ENCODE data around the gene TSPAN16. TPM values are rescaled to one million over a fixed set of nuclear protein-coding genes. Genes with fewer than 3 reads are reported as not detected.
"Not testable (repeated sequence)": the region's sequence is repeated elsewhere in the genome, so short reads cannot be mapped to it uniquely, and the experiment has no call there.

TSPAN16 gene
- total RNA-seq, 1 donor from 2014 or later: not detected

DNA sequence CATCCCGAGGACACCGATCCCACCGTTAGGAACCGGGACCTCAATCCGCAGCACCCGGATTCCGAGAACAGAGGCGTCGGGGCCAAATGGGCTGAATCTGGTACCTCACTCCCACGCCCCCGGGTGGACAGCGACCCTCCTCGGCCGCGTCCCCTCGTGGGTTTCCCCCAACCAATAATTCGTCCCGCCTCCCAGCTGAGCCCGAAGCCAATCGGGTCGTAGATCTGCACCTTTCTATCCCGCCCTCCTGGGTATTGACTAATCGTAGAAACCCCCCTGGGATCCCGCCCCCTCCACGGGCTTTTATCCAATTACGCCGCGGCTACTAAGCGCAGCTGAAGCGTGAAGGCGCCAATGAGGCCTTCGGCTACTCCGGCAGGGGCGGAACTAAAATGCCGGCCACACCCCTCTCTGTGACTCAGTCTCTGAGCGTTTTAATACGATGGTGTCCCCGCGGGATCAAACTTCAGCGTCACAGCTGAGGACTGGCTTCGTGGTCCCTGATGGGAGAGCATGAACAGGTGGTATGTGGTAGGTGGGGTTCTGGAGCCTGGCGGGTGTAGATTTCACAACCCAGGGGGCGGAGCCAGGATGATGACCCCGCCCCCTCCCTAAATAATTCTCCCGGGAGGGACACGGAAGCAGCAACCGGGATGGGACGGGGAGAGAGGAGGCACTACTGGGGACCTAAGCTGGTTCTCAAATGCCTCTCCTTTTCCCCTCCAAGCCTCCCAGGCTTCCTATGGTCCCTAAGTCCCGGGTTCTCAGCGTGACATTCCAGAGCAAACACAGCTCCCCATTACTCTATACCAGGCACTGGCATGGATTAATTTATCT, 50.4 kb downstream of the TSPAN16 start, which contains the start of the genes CCDC159 and TMEM205:
TSS of gene CCDC159 (plus strand) at position 416 of the 837 bp plus-strand sequence. CDS start at position 504, 88 bp downstream.
TSS of gene TMEM205 (minus strand) at position 165 of the 837 bp plus-strand sequence. CDS start 649 bp downstream, outside the sequence.
- peak within 1 kb of the TSS; percentile 94 for H3K27ac Mint-ChIP-seq (ENCODE audit: unreplicated experiment)
- DNase-seq (ENCODE audit: extremely low spot score, unreplicated experiment): peak; percentile 99
- no peaks in the 10 kb centered on the region for H3K27me3 Mint-ChIP-seq (ENCODE audit: unreplicated experiment)
- peak within 1 kb of the TSS; percentile 91 for H3K4me3 Mint-ChIP-seq (ENCODE audit: unreplicated experiment)
- TF ChIP-seq, protein P1, sequence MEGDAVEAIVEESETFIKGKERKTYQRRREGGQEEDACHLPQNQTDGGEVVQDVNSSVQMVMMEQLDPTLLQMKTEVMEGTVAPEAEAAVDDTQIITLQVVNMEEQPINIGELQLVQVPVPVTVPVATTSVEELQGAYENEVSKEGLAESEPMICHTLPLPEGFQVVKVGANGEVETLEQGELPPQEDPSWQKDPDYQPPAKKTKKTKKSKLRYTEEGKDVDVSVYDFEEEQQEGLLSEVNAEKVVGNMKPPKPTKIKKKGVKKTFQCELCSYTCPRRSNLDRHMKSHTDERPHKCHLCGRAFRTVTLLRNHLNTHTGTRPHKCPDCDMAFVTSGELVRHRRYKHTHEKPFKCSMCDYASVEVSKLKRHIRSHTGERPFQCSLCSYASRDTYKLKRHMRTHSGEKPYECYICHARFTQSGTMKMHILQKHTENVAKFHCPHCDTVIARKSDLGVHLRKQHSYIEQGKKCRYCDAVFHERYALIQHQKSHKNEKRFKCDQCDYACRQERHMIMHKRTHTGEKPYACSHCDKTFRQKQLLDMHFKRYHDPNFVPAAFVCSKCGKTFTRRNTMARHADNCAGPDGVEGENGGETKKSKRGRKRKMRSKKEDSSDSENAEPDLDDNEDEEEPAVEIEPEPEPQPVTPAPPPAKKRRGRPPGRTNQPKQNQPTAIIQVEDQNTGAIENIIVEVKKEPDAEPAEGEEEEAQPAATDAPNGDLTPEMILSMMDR (IDR thresholded peaks at IDR 0.05): peak; percentile 19
- H3K4me1 Mint-ChIP-seq (ENCODE audit: unreplicated experiment): peaks cover 31% of the 10 kb centered on the region
- H3K36me3 Mint-ChIP-seq (ENCODE audit: unreplicated experiment): peaks cover 3% of the 10 kb centered on the region
- H3K9me3 Mint-ChIP-seq (ENCODE audit: unreplicated experiment): peaks cover 7% of the 10 kb centered on the region

DNA sequence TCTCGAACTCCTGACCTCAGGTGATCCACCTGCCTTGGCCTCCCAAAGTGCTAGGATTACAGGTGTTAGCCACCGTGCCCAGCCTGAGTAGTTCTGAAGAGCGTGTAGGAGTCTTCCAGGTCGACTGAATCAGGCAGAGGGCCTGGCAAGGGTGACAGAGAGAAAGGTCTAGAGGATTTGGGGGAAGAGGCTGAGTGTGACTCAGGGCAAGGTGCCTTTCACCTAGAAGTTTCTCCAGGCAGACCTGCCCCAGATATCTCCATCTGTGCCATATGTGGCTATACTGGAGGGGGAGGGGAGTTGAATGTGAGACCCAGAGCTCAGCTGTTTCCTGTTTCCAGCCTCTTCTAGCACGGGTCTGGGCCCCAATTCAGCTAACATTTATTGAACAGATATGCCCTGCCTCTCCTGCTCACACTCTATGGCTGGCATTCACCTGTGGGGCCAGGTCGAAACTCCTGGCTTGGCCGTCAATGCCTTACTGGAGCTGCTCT, 51.6 kb downstream of the TSPAN16 start:
- Mint-ChIP-seq H3K4me1 (ENCODE audit: unreplicated experiment) (peaks cover 31% of the 10 kb centered on the region), H3K27ac (ENCODE audit: unreplicated experiment) (no peak overlapping the region), H3K4me3 (ENCODE audit: unreplicated experiment) (no peak overlapping the region), H3K9me3 (ENCODE audit: unreplicated experiment) (peaks cover 7% of the 10 kb centered on the region), H3K36me3 (ENCODE audit: unreplicated experiment) (peaks cover 3% of the 10 kb centered on the region), H3K27me3 (ENCODE audit: unreplicated experiment) (no peaks in the 10 kb centered on the region)
- DNase-seq (ENCODE audit: extremely low spot score, unreplicated experiment): no peak
- TF ChIP-seq, protein P1 (IDR thresholded peaks at IDR 0.05): no peak

DNA sequence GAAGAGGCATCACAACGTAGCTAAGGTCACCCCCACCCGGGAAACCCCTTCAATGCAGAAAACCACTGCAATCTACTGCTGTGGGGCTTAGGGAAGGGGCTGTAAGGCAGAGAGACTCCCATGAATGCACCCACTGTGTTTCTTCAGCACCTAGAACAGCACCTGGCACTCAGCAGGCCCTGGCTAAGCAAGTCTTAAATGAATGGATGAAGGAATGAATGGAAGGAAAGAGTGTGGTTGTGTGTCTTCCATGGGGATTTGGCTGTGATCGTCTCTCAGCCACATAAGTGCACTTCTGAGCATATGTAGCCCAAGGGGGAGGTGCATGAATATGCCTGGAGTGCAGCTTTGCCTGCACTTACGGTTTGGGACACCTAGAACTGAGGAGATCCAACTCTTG, 53.2 kb downstream of the TSPAN16 start:
- Mint-ChIP-seq H3K27me3 (ENCODE audit: unreplicated experiment) (no peaks in the 10 kb centered on the region), H3K9me3 (ENCODE audit: unreplicated experiment) (peaks cover 7% of the 10 kb centered on the region), H3K36me3 (ENCODE audit: unreplicated experiment) (peaks cover 3% of the 10 kb centered on the region), H3K4me3 (ENCODE audit: unreplicated experiment) (no peak overlapping the region), H3K27ac (ENCODE audit: unreplicated experiment) (no peak overlapping the region), H3K4me1 (ENCODE audit: unreplicated experiment) (peaks cover 22% of the 10 kb centered on the region)
- DNase-seq (ENCODE audit: extremely low spot score, unreplicated experiment): no peak
- TF ChIP-seq, protein P1 (IDR thresholded peaks at IDR 0.05): no peak

DNA sequence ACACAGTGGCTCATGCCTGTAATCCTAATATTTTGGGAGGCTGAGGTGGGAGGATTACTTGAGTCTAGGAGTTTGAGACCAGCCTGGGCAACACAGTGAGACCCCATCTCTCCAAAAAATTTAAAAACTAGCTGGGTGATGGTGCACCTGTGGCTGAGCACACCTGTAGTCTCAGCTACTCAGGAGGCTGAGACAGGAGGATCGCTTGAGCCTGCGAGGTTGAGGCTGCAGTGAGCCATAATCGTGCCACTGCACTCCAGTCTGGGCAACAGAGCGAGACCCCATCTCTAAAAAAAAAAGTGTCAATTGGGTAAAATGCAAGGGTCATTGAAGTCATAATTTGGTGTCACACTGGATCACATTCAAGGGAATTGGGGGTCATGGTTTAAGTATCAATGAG, 58.1 kb downstream of the TSPAN16 start:
- Mint-ChIP-seq H3K4me3 (ENCODE audit: unreplicated experiment) (peak overlapping the region; percentile 32), H3K4me1 (ENCODE audit: unreplicated experiment) (peaks cover 12% of the 10 kb centered on the region)
- not testable (repeated sequence) for H3K27me3 Mint-ChIP-seq (ENCODE audit: unreplicated experiment); H3K36me3 Mint-ChIP-seq (ENCODE audit: unreplicated experiment); H3K27ac Mint-ChIP-seq (ENCODE audit: unreplicated experiment); H3K9me3 Mint-ChIP-seq (ENCODE audit: unreplicated experiment); DNase-seq (ENCODE audit: extremely low spot score, unreplicated experiment)

DNA sequence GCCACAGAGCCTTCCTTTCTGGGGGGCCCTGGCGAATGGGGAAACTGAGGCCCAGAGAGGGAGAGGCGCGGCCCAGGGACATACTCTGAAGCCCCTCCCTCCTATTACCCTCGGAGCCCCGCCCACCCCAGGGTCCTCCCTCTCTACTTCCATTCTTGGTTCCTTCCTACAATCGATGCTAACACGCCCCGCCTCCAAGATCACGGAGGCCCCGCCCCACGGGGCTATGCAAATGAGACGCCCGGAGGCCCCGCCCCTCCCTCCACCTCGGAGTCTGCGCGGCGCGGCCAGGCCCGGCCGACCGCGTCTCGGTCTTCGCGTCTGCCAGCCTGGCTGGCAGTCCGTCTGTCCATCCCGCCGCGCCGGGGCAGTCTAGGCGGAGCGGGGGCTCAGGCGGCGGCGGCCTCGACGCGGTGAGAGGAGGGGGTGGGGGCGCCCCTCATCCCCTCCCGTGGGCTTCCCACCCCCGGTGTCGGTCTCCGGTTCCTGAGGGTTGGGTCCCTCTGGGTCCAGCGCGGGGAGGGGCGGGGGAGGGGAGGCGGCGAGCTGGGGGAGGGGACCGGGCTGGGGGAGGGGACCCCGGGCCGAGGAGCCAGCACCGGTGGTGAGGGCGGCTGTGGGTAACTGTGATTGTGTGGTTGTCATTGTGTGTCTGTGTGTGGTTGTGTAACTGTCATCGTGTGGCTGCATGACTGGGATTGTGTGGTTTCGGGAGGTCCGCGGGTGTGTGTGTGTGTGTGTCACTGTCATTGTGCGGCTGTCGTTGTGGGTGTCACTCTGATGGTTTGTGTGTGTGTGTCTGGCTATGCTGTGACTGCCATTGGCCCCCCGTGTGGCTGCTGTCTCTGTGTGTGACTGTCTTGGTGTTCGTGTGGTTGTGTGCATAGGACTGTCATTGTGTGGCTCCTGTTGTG, 59.5 kb downstream of the TSPAN16 start, which contains the start of gene PLPPR2:
TSS of gene PLPPR2 (plus strand) at position 273 of the 914 bp plus-strand sequence. CDS start 2,242 bp downstream, outside the sequence.
- peak; percentile 96 for DNase-seq (ENCODE audit: extremely low spot score, unreplicated experiment)
- H3K4me3 Mint-ChIP-seq (ENCODE audit: unreplicated experiment): peak within 1 kb of the TSS; percentile 83
- H3K27me3 Mint-ChIP-seq (ENCODE audit: unreplicated experiment): no peaks in the 10 kb centered on the region
- peaks cover 14% of the 10 kb centered on the region for H3K36me3 Mint-ChIP-seq (ENCODE audit: unreplicated experiment)
- H3K27ac Mint-ChIP-seq (ENCODE audit: unreplicated experiment): no peak within 1 kb of the TSS
- TF ChIP-seq, protein P1 (IDR thresholded peaks at IDR 0.05): no peak
- peaks cover 12% of the 10 kb centered on the region for H3K4me1 Mint-ChIP-seq (ENCODE audit: unreplicated experiment)
- H3K9me3 Mint-ChIP-seq (ENCODE audit: unreplicated experiment): no peaks in the 10 kb centered on the region

Data from osteocyte (in vitro differentiated cells).